Omental fat pad (tissue), 4 donors: Measurements from ENCODE around the gene PLXNA2. TPM values are rescaled to one million over a fixed set of nuclear protein-coding genes. Genes with fewer than 3 reads are reported as not detected.

ENCODE experiments used
- ATAC-seq: fragments of 150-250 bp; one replicate; pipeline ENCODE4 v1.9.1; 2016; ENCODE audit warnings: mild to moderate bottlenecking, moderate library complexity; ENCODE audit not compliant: low FRiP score
- DNase-seq: peaks from one replicate; pipeline ENCODE4 v3.0.0-alpha.2; 2019; ENCODE audit warnings: low spot score
- CTCF ChIP-seq, 3 donors: fragments of 450-650 bp; IDR thresholded peaks; one replicate each; pipeline ENCODE4 v1.5.1; 2016 to 2017; ENCODE audit warnings: antibody characterized with exemption in 3 of 3, mild to moderate bottlenecking in 3 of 3, moderate library complexity in 2 of 3
- total RNA-seq, 4 donors: library from RNA; depleted of rRNA; stranded (reverse); fragments of >200 nt; gene quantifications; one replicate each; pipeline ENCODE4 v1.1.0, GENCODE V29; 2016

PLXNA2 gene
- total RNA-seq, 4 donors from 2014 or later = 21.7 to 67.9 (median 36.8) TPM

- TF ChIP-seq CTCF (IDR thresholded peaks at IDR 0.05) = no peak
- no peak for DNase-seq
- ATAC-seq = no peak
These were observed 80.6 kb downstream of the PLXNA2 start for GRCh38 chr1:208163539-208163938.

GRCh38 chr1:208162903-208163302, 81.3 kb downstream of the PLXNA2 start:
- no peak for DNase-seq
- no peak for ATAC-seq
- TF ChIP-seq CTCF (IDR thresholded peaks at IDR 0.05) = no peak

GRCh38 chr1:208161656-208162375, 82.4 kb downstream of the PLXNA2 start:
- DNase-seq = no peak
- TF ChIP-seq CTCF (IDR thresholded peaks at IDR 0.05) = no peak

GRCh38 chr1:208161005-208161404, 83.2 kb downstream of the PLXNA2 start:
- ATAC-seq = no peak

More at GRCh38 chr1:208161656-208162375, 82.4 kb downstream of the PLXNA2 start:
- ATAC-seq = peak; percentile 61

GRCh38 chr1:208160259-208160819, 83.8 kb downstream of the PLXNA2 start:
- TF ChIP-seq CTCF (IDR thresholded peaks at IDR 0.05) = no peak
- ATAC-seq (peak; percentile 1), DNase-seq (no peak)

More at GRCh38 chr1:208161005-208161404, 83.2 kb downstream of the PLXNA2 start:
- DNase-seq = no peak
- no peak for TF ChIP-seq CTCF (IDR thresholded peaks at IDR 0.05)

GRCh38 chr1:208159555-208160258, 84.5 kb downstream of the PLXNA2 start:
- TF ChIP-seq CTCF (IDR thresholded peaks at IDR 0.05) = no peak
- ATAC-seq (peak; percentile 84), DNase-seq (no peak)
